Measurements from ENCODE around the gene SUSD4. TPM values are rescaled to one million over a fixed set of nuclear protein-coding genes. Genes with fewer than 3 reads are reported as not detected.

SUSD4 gene
- total RNA-seq, 6 donors from 2014 or later = 0.55 to 3.8 (median 2.9) TPM; not detected in 1

DNA sequence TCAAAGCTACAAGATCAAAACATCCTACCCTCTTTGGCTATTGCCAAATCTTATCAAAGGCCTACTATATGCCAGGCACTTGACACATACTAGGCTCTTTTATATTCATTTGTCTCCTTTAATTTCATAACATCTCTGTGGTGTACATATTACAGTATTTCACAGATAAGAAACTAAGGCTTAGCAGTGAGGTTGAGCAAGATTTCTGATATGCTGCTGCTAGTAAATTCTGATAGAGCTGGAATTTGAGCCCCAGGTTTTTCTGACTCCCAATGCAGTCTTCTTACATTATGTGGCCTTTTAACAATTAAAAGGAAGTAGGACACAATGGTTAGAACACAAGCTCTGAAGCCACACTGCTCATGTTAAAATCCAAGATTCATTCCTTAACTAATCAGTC is 46.1 kb upstream of the SUSD4 start:
- Histone ChIP-seq H3K4me1 (no peaks in the 10 kb centered on the region), H3K27me3 (no peaks in the 10 kb centered on the region), H3K27ac (no peak overlapping the region), H3K9me3 (no peaks in the 10 kb centered on the region), H3K36me3 (no peaks in the 10 kb centered on the region), H3K4me3 (no peak overlapping the region)
- no peak for TF ChIP-seq POLR2AphosphoS5 (IDR thresholded peaks at IDR 0.05)
- no peak for TF ChIP-seq POLR2A (IDR thresholded peaks at IDR 0.05)
- no peak for TF ChIP-seq EP300 (IDR thresholded peaks at IDR 0.05)
- TF ChIP-seq, protein P1, sequence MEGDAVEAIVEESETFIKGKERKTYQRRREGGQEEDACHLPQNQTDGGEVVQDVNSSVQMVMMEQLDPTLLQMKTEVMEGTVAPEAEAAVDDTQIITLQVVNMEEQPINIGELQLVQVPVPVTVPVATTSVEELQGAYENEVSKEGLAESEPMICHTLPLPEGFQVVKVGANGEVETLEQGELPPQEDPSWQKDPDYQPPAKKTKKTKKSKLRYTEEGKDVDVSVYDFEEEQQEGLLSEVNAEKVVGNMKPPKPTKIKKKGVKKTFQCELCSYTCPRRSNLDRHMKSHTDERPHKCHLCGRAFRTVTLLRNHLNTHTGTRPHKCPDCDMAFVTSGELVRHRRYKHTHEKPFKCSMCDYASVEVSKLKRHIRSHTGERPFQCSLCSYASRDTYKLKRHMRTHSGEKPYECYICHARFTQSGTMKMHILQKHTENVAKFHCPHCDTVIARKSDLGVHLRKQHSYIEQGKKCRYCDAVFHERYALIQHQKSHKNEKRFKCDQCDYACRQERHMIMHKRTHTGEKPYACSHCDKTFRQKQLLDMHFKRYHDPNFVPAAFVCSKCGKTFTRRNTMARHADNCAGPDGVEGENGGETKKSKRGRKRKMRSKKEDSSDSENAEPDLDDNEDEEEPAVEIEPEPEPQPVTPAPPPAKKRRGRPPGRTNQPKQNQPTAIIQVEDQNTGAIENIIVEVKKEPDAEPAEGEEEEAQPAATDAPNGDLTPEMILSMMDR (IDR thresholded peaks at IDR 0.05) = no peak
- DNase-seq (no peak), ATAC-seq (ENCODE audit: low FRiP score in 2 of 2) (no peak)

DNA sequence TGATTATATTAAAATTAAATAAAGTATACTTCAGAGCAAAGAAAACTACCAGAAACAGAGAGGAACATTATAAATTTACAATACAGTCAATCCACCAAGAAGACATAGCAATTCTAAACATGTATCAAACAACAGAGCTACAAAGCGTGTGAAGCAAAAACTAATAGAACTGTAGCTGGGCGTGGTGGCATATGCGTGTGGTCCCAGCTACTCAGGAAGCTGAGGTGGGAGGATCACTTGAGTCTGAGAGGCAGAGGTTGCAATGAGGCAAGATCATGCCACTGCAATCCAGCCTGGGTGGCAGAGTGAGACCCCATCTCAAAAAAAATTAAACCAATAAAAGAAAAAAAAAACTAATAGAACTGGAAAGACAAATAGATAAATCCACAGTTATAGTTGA is 41.5 kb upstream of the SUSD4 start:
- no peak for ATAC-seq (ENCODE audit: low FRiP score in 2 of 2)
- 80 to 84% methylated on average over 3 of the region's 3 CpGs for WGBS, 2 donors
- no peaks in the 10 kb centered on the region for H3K36me3 ChIP-seq
- no peak overlapping the region for H3K4me3 ChIP-seq
- H3K4me1 ChIP-seq = no peaks in the 10 kb centered on the region
- TF ChIP-seq, protein P1 (IDR thresholded peaks at IDR 0.05) = no peak
- TF ChIP-seq EP300 (IDR thresholded peaks at IDR 0.05) (no peak), POLR2A (IDR thresholded peaks at IDR 0.05) (no peak), POLR2AphosphoS5 (IDR thresholded peaks at IDR 0.05) (no peak)
- H3K27ac ChIP-seq = no peak overlapping the region
- no peaks in the 10 kb centered on the region for H3K9me3 ChIP-seq
- H3K27me3 ChIP-seq = no peaks in the 10 kb centered on the region
- no peak for DNase-seq

DNA sequence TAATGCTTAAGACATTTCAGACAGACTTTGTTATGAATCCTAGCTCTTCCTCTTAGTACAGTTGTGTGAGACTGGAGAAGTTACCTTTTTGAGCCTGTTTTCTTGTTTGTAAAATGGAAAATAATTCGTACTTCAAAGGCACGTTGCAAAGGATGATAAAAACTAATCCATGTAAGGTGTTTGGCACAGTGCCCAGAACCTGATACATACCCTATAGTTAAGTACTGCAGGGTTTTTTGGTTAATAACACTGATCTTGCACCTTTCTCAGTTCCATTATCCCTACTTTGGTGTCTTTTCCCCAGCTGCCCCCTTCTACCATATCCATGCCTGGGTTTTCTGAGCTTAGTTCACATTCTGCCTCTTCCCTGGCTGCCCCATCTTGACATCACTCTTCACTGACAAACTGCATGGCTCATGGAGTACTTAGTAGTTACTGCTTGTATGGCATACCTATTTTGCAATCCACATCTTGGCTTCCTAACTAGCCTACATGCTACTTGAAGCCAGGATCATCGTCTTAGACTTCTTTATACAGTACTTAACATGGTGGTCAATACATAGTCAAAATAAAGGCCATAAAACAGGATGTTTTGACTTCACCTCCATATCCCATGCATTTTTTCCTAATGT is 39.3 kb upstream of the SUSD4 start:
- Histone ChIP-seq H3K4me3 (no peak overlapping the region), H3K27ac (no peak overlapping the region), H3K9me3 (no peaks in the 10 kb centered on the region), H3K27me3 (no peaks in the 10 kb centered on the region), H3K4me1 (no peaks in the 10 kb centered on the region), H3K36me3 (no peaks in the 10 kb centered on the region)
- ATAC-seq (ENCODE audit: low FRiP score in 2 of 2) (no peak), DNase-seq (no peak)
- TF ChIP-seq EP300 (IDR thresholded peaks at IDR 0.05) (no peak), POLR2AphosphoS5 (IDR thresholded peaks at IDR 0.05) (no peak), POLR2A (IDR thresholded peaks at IDR 0.05) (no peak)
- TF ChIP-seq, protein P1 (IDR thresholded peaks at IDR 0.05) = no peak
- 70 to 73% methylated on average over 3 of the region's 3 CpGs for WGBS, 2 donors

DNA sequence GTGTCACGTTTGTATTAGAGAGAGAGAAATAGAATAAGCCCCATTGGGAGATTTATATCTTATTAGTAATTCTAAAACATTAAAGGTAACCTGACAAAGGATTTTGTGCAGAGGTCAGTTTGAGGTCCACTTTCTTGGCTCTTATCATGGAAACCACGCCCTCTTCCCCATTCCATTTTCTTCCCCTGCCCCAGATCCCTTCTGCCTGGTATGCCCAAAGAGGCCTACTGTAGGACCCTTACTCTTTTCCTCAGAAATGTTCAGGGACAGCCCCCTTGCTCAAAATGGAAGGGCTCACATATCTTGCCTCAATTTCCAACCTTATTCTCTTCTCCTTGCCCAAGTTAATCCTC is 38.8 kb upstream of the SUSD4 start:
- H3K36me3 ChIP-seq = no peaks in the 10 kb centered on the region
- H3K27ac ChIP-seq = no peak overlapping the region
- ATAC-seq (ENCODE audit: low FRiP score in 2 of 2) (no peak), DNase-seq (no peak)
- no peak overlapping the region for H3K4me3 ChIP-seq
- no peaks in the 10 kb centered on the region for H3K27me3 ChIP-seq
- 62 to 74% methylated on average over 2 of the region's 2 CpGs for WGBS, 2 donors
- TF ChIP-seq EP300 (IDR thresholded peaks at IDR 0.05) (no peak), POLR2A (IDR thresholded peaks at IDR 0.05) (no peak), POLR2AphosphoS5 (IDR thresholded peaks at IDR 0.05) (no peak)
- TF ChIP-seq, protein P1 (IDR thresholded peaks at IDR 0.05) = no peak
- H3K4me1 ChIP-seq = no peaks in the 10 kb centered on the region
- H3K9me3 ChIP-seq = no peaks in the 10 kb centered on the region

Measured in upper lobe of left lung (tissue), 6 donors.